ENCODE data around the gene ALG12. TPM values are rescaled to one million over a fixed set of nuclear protein-coding genes. Genes with fewer than 3 reads are reported as not detected.

Gene ALG12
- total and polyA plus RNA-seq, 2 of the 13 experiments (the other 11 are each of a cell fraction or from before 2014, with no cell fraction given), result 7.8 to 15.8 TPM

- TF ChIP-seq AHDC1 (CRISPR knock-in tag; IDR thresholded peaks at IDR 0.05; ENCODE audit: borderline replicate concordance), result no peak
- peak; percentile 46 for TF ChIP-seq AGO2 (optimal IDR thresholded peaks at IDR 0.05; ENCODE audit: low read depth, low read length)
- no peak for TF ChIP-seq NR3C1 (CRISPR knock-in tag; IDR thresholded peaks at IDR 0.05)
- TF ChIP-seq MTA1 (CRISPR knock-in tag; IDR thresholded peaks at IDR 0.05; ENCODE audit: borderline replicate concordance), result peak; percentile 35; the same call in 1 of the 2 replicates
- no peak for TF ChIP-seq TRIM22 (IDR thresholded peaks at IDR 0.05)
- TF ChIP-seq MXD1 (CRISPR knock-in tag; IDR thresholded peaks at IDR 0.05), result no peak; the same call in 1 of the 2 replicates
- TF ChIP-seq KDM3A (CRISPR knock-in tag; IDR thresholded peaks at IDR 0.05; ENCODE audit: low read depth), result no peak
- TF ChIP-seq ZNF138 (CRISPR knock-in tag; IDR thresholded peaks at IDR 0.05; ENCODE audit: low read depth), result peak; percentile 56; the same call in 1 of the 2 replicates
- peak; percentile 66; the same call in 1 of the 2 replicates for TF ChIP-seq GFI1 (CRISPR knock-in tag; IDR thresholded peaks at IDR 0.05; ENCODE audit: borderline replicate concordance)
- peak; percentile 61 for TF ChIP-seq ZGPAT (CRISPR knock-in tag; IDR thresholded peaks at IDR 0.05)
- TF ChIP-seq XBP1 (CRISPR knock-in tag; IDR thresholded peaks at IDR 0.05), result no peak
- TF ChIP-seq ZMYM2 (CRISPR knock-in tag; IDR thresholded peaks at IDR 0.05), result no peak
- no peak for TF ChIP-seq KLF13 (CRISPR knock-in tag; IDR thresholded peaks at IDR 0.05)
- no peak; the same call in 1 of the 2 replicates for TF ChIP-seq ZNF431 (CRISPR knock-in tag; IDR thresholded peaks at IDR 0.05; ENCODE audit: borderline replicate concordance, low read depth)
- TF ChIP-seq POGZ (CRISPR knock-in tag; IDR thresholded peaks at IDR 0.05), result peak; percentile 53; the same call in 1 of the 2 replicates
- no peak for TF ChIP-seq ZNF552 (CRISPR knock-in tag; IDR thresholded peaks at IDR 0.05; ENCODE audit: borderline replicate concordance)
- no peak for TF ChIP-seq TBP (CRISPR knock-in tag; IDR thresholded peaks at IDR 0.05)
- no peak for TF ChIP-seq HNRNPUL1 (IDR thresholded peaks at IDR 0.05; ENCODE audit: low read depth, low read length)
These were observed at the start of gene ALG12, which contains the start of gene CRELD2 (continued) for GRCh38 chr22:49917974-49918910.
